ENCODE data around the gene MRPL12. TPM values are rescaled to one million over a fixed set of nuclear protein-coding genes. Genes with fewer than 3 reads are reported as not detected.

The MRPL12 gene
- total RNA-seq, 1 donor from 2014 or later = 59.8 TPM

GRCh38 chr17:81701288-81702071, 1.7 kb upstream of the MRPL12 start:
- DNase-seq (ENCODE audit: low spot score) = no peak

GRCh38 chr17:81703747-81704654, 834 bp downstream of the MRPL12 start:
- DNase-seq (ENCODE audit: low spot score) = no peak

DNA sequence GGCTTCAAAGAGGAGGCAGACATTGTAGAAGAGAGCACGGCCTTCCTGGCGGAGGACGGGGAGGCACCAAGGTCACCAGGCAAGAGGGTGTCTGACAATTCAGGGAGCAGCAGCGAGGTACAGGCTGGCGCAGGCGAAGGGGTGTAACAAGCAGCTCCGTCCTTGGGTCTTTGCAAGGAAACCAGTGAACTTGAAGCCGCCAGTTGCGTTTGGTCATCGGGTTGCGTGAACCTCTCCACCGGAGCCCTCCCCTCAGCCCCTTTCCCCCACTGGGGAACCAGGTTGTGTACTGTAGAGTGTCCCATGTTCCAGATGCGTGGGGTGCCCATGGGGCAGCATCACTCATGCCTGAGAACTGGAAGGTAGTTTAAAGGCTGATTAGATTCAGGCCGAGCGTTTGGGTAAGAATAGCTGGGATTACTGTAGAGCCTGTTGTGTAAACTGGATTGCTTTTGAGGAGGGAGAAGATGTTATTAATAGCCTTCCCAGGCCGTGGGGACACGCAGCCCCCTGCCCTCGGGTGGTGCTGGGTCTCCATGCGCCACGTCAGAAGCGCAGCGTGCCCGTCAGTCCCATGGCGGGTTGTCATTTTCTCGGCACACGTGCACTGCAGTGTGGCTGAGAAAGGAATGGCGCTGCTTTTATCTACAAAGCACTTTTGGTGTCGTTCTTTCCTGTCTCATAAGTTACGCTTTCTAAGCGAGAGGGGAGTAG, 2.5 kb downstream of the MRPL12 start:
- DNase-seq (ENCODE audit: low spot score) = no peak

GRCh38 chr17:81706232-81706611, 3.1 kb downstream of the MRPL12 start:
- DNase-seq (ENCODE audit: low spot score) = no peak

DNA sequence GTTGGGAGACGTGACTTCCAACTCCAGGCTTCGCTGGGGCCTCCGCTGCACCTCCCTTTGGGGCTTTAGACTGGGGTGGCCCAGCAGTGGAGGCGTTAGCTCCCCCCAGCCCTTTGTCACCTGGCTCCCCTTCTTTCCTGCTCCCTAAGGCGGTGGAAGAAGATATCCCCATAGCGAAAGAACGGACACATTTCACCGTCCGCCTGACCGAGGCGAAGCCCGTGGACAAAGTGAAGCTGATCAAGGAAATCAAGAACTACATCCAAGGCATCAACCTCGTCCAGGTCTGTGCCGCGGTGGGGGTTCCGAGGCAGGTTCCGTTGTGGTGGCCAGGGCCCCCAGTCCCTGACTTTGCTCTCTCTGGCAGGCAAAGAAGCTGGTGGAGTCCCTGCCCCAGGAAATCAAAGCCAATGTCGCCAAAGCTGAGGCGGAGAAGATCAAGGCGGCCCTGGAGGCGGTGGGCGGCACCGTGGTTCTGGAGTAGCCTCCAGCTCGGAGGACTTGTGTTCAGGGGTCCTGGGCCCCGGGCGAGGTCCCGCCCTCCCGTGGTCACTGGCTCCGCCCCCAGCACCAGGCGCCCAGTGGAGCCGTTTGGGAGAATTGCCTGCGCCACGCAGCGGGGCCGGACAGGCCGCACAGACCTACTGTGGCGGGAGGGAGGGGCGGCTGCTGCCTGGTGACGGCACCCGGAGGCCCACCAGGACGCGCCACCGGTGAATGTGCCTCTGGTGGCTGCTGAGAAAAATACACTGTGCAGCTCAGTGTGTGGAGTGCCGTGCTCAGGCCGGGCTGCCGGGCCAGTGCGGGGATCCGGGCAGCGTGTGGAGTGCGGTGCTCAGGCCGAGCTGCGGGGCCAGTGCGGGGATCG, 3.8 kb downstream of the MRPL12 start:
- DNase-seq (ENCODE audit: low spot score) = no peak

- no peak for DNase-seq (ENCODE audit: low spot score)
These were observed 4.8 kb downstream of the MRPL12 start for GRCh38 chr17:81707725-81708646.

- no peak for DNase-seq (ENCODE audit: low spot score)
These were observed 5.6 kb downstream of the MRPL12 start for GRCh38 chr17:81708739-81709185.

GRCh38 chr17:81710514-81711308, 7.5 kb downstream of the MRPL12 start:
- no peak for DNase-seq (ENCODE audit: low spot score)

DNA sequence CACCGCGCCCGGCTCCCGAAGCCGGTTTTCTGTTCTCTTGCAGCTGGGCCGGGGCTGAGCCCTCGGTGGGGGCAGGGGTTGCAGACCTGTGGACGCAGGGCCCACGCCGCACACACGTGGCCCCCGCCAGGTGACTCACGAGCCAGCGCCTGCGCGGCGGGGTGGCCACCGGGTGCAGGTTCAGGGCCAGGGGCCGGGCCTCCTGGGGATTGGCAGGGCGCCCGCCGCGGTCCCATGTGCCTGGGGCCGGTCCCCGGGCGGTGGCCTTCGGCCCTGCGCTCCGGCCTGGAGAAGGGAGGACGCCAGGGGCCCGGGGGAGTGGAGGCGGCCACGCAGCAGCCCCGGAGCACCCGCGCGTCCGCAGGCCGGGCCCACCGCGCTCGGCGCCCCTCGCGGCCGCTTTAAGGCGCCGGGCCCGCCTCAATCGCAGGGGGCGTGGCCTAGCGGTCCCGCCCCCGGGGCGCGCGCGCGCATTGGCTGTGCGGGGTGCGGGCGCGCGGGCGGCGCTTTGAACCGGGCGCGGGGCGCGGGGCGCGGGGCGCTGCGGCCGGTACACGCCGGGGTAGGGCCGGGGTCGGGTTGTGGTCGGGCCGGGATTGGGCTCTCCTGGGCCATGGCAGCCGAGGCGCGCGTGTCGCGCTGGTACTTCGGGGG, 8.8 kb downstream of the MRPL12 start, which contains the start of gene SLC25A10:
TSS of gene SLC25A10 (plus strand) at position 471 of the 654 bp plus-strand sequence. CDS start at position 614, 143 bp downstream.
- peak; percentile 73 for DNase-seq (ENCODE audit: low spot score)

DNA sequence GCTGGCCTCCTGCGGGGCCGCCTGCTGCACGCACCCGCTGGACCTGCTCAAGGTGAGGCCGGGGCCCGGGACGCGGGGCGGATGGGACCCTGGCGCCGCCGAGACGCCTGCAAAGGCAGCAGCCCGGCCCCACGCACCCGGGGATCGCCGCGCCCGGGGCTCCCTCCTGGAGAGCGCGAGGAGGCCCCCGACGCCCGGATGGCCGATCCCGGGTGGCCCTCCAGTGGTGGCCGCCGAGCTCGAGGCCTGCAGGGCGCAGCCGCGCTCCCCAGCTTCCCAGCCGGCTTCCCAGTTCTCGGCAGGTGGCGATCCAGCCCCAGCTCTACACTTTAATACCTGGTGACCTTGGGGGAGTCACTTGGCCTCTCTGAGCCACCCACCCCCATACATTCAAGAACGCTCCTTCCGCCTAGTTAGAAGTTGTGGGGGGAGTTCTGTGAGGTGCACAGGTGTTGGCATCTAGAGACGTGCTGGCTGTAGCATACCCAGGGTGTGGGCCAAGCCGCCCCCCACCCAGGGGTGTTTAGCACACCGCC, 9.4 kb downstream of the MRPL12 start:
- DNase-seq (ENCODE audit: low spot score) = no peak

GRCh38 chr17:81713004-81713555, 9.9 kb downstream of the MRPL12 start:
- no peak for DNase-seq (ENCODE audit: low spot score)

GRCh38 chr17:81713556-81714411, 10.6 kb downstream of the MRPL12 start:
- no peak for DNase-seq (ENCODE audit: low spot score)

GRCh38 chr17:81714412-81715106, 11.4 kb downstream of the MRPL12 start:
- no peak for DNase-seq (ENCODE audit: low spot score)

DNA sequence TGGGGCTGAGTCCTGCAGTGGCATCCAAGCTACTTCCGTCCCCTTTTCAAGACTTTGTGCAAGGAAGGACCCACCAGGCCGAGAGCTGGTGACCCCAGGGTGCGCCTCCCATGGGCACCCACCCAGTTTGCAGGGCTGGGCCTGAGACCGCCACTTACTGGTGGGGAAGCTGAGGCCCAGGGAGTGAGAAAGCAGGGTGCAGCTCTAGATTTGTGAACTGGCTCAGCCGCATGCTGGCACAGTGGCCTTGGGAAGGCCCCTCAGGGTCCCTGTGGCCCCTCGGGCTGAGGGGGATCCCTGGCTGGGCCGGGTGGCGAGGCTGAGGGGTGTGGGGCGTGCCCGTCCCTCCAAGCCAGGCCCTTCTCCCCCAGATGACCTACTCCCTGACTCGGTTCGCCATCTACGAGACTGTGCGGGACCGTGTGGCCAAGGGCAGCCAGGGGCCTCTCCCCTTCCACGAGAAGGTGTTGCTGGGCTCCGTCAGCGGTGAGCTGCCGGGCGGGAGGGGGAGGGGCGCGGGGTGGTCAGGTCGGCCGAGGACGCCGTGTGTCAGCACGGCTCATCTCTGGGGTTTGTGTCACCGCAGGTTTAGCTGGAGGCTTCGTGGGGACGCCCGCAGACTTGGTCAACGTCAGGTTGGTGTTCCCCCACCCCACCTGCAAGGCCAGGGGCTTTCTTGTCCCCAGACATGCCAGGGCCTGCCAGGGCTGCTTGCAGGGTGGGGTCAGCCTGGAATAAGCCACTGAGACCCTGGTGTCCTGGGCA, 12.1 kb downstream of the MRPL12 start:
- DNase-seq (ENCODE audit: low spot score) = no peak

- no peak for DNase-seq (ENCODE audit: low spot score)
These were observed 12.9 kb downstream of the MRPL12 start for GRCh38 chr17:81715872-81716673.

Data from ureter (tissue), 1 donor.